Stimulated activated CD8-positive, alpha-beta memory T cell treated with anti-CD3 and anti-CD28 coated beads, Interleukin-4, amount 100 ng/mL, for 24 hours (primary cell): ENCODE results near the gene CUX1.
"Not testable (repeated sequence)": the region's sequence is repeated elsewhere in the genome, so short reads cannot be mapped to it uniquely, and the experiment has no call there.

Experiments
- DNase-seq: peaks from one replicate; pipeline ENCODE4 v3.0.0-alpha.2; 2020; ENCODE audit warnings: low read depth

The CUX1 gene

DNA sequence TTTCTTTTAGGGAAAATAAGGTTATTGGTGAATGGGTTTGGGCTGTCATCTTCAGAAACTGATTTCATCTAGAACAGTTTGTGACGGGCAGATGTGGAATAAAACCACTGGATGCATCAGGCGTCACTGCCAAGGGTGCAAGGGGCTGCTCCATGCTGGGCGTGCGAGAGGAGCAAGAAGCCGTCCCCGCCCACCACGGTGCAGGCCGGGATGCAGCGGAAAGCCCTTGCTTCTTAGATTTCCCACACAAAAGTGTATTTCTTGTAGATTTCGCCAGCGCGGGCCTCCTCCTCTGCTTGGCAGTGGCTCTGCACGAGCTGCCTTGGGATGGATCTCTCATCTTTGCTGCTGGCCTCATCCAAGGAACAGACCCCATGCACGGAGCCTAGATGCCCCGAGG lies 189.3 kb downstream of the CUX1 start:
- DNase-seq, result no peak

DNA sequence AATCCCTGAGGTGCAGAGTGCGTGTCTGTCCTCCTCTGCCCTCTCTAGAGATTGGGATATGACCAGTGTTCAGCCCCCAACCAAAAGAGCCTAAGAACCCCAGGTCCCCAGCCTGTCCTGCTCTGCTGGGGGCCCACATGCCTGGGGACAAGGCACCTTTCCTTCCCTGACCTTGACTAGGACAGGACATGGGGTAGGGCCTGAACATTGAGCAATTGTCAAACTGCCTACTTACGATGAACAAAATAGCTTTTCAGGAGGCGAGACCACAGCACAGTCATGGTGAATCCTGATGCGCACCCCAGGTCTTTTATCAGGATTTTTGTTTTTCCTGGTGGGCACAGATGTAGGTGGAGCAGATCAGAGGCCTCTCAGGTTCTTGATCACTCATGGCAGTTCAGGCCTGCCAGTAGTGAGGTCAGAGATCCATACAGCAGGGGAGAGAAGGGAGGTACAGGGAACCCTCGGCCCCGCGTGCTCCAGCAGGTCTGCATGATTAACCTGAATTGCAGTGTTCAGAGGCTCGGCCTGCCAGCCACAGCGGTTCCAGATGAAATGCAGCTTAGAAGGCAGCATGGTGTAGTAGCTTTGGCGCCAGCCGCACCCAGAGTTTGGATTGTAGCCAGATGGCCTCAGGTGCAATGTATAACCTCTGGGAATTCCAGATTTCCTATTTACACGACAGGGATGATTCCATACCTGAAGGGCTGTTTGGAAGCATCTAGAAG lies 191.3 kb downstream of the CUX1 start:
- DNase-seq, result no peak

DNA sequence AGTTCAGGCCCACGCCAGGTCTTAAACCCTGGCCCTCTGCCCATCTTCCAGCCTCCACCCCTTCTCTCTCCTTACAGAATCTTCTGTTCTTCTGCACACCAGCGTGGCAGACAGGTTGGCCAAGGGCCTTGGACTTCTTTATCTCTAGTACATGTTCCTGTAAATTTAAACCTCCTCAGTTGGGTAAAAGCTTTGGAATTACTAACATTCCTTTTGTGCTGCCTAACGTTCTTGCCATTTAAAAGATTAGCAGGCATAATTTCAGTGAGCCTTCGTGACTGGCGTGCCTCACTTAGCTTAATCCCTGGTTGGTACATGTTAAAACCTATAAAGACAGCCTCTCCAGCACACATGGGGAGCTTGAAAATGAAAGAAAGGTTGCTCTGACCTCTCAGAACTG lies 192.2 kb downstream of the CUX1 start:
- no peak for DNase-seq

DNA sequence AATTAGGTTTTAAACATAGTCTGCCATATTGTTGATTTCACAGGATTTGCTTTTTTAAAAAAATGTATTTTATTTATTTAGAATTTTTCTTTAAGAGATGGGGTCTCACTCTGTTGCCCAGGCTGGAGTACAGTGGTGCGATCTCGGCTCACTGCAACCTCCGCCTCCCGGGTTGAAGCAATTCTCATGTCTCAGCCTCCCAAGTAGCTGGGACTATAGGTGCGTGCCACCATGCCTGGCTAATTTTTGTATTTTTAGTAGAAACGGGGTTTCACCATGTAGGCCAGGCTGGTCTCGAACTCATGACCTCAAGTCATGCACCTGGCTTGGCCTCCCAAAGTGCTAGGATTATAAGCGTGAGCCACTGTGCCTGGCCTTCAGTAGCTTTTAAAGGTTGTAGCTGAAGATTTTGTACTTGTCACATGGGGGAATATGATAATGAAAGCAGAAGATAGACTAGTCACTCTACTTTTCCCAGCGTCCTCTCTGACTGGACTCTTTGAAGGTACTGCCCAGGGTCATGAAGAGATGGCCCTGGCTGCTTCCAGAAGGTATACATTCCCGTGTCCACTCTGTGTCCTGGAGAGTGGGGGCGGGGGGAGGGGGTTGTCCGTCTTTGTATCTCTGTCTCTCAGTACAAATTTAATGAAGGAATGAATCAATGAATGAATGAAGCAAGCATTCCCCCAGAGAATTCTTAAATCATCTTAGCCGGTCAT lies 194.8 kb downstream of the CUX1 start:
- not testable (repeated sequence) for DNase-seq

DNA sequence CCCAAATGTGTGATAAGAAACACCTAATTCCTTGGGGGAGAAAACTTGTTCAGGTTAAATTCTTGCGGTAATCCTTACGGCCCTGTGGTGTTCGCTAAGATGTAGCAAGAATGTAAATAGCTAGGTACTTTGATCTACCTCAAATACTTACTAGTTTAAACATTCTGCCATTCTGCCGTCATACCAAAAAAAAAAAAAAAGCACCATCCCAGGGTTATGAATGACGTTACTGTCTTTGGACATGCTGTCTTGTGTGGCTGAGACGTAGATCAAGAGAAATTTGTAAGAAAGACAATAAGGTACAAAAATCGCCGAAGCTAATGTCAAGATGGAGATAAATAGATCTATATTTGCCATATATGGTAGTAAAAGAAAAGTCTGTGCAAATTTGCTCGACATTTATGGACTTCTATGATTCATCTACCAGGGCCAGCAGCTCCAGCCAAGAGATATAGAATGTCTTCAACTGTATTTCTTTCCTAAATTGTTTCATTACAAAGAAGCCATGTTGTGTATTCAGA lies 195.6 kb downstream of the CUX1 start:
- no peak for DNase-seq

DNA sequence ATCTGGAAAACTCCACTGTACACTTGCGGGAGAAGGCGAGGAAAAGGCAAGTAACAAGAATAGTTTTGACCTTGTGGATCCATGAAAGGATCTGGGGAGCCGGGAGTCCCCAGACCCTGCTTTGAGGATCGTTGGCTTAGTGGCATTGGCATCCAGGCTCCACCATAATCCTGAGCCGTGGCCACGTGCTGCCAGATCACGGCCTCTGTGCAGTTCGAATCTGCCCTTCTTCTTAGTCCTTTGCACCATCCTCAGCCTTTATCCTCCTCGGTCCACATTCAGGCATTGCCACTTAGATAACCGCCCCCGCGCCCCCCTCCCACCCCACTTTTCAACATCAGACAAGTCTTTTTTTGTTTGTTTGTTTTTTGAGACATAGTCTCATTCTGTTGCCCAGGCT lies 201.4 kb downstream of the CUX1 start:
- DNase-seq, result no peak

DNA sequence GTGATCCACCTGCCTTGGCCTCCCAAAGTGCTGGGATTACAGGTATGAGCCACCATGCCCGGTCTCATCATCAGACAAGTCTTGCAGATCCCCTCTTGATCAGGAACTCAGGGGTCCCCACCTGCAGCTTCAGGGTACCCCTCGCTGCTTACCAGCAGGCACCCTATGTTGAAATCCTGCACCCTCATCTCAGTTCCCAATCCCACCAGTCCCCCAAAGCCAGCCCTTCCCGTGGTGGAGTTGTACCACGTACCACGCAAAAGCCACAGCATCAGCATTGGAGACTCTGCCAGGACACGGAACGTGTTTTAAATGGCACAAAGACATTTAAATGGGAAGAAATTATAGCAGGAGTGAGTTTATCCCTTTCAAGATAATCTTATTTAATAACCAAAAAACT lies 202.0 kb downstream of the CUX1 start:
- no peak for DNase-seq

DNA sequence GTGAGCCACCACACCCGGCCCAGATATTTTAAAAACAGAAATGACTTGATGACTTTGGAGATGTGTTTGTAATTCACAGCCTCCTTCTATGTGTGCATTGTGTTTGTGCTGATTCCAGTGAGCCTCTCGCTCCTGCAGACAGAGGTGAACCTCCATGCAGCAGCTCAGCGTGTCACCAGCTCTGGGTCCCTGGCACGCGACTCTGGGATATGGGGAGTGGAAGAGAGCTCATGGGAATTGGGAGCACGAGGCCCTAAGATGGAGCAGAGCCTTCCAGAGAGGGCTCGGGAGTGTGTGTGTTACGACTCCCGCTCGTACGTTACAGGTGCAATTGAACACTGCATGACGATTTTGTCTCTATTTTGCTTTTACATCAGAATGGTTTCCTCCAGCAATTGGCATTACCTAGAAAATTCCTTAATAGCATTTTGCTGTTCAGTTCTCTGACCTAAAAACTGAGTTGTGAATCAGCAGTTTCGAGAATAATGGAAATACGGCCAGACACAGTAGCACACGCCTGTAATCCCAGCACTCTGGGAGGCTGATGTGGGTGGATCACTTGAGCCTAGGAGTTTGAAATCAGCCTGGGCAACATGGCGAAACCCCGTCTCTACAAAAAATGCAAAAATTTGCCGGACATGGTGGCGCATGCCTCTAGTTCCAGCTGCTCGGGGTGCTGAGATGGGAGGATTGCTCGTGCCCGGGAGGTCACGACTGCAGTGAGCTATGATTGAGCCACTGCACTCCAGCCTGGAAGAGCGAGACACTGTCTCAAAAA lies 204.6 kb downstream of the CUX1 start:
- DNase-seq, result no peak

DNA sequence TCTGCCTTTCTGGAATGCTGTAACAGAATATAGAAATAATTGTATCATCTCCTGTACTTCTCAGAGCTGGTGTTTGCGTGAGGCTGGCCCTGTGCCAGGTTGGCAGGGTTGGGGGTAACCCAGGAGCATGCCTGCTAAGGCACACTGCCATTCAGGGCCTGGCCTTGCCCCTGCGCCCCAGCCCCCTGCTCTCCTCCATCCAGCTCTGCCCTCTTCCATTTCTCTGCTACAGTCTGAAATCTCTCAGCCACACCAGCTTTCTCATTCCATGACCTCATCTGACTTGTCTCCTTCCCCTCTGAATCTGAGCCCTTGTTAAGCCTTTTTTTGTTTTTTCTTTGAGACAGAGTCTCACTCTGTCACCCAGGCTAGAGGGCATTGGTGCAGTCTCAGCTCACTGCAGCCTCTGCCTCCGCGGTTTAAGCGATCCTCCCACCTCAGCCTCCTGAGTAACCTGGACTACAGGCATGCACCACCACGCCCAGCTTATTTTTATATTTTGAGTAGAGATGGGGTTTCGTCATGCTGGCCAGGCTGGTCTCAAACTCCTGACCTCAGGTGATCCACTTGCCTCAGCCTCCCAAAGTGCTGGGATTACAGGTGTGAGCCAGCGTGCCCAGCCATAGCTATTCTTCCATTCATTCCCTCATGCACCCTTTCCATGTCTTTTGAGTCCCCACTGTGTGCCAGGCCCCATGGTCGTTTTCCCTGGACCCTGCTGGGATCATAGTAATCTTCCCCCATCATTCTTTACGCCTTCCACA lies 206.8 kb downstream of the CUX1 start:
- no peak for DNase-seq

DNA sequence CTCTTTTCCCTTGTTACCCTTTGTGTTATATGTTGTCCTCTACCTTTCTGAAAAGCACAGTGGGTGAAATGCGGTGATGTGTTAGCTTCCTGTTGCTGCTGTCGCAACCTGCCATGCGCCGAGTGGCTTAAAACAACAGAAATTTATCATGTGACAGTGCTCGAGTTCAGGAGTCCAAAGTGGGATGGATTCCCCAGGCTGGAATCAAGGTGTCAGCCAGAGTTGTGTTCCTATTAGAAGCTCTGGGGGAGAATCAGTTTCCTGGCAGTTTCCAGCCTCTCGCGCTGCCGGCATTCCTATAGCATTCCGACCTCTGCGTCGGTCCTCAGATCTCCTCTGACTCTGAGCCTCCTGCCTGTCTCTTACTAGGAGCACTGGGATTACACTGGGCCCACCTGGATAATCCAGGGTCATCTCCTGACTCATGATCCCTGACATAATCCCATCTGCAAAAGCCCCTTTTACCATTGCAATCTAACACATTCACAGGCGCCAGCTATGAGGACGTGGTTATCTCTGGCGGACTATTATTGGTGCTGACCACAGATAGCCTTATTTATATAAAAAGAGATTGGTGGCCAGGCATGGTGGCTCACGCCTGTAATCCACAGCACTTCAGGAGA lies 207.5 kb downstream of the CUX1 start:
- no peak for DNase-seq

DNA sequence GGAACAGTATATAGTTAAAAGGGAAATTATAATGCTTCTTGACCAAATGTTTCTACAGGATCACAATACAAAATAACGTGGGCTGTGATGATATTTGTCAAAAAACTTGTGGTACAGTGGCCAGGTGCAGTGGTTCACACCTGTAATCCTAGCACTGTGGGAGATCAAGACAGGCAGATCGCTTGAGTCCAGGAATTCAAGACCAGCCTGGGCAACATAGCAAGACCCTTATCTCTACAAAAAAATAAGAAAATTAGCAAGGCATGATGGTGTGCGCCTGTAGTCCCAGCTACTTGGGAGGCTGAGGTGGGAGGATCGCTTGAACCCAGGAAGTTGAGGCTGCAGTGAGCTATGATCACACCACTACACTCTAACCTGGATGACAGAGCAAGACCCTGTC lies 208.4 kb downstream of the CUX1 start:
- DNase-seq, result not testable (repeated sequence)

DNA sequence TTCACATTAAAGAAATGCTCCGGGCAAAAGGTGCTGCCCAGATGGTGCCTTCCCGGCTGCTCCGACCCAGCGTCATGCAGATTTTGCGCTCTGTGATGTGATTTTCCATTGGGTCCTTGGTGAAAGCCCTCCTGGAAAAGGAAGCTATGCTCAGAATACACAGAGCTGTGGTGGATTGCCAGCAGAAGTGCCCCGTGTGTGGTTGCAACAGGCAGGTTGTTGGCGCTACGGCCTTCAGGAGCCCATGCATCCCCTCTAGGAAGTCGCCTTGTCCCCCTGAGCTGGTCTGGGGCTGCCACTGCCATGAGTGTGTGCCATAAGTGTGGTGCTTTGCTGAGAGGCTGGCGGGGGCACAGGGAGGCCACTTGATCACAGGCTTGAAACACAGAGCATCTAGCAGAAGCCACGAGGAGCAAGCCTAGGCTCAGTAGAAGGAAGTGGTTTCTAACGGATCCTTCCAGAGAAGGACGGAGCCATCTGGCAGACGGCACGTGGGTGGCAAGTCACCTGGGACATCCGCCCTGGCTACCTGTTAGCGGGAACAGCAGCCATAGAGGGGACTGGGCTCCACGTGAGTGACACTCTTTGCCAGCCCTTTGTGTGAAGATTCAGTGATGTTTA lies 210.9 kb downstream of the CUX1 start:
- DNase-seq, result no peak

DNA sequence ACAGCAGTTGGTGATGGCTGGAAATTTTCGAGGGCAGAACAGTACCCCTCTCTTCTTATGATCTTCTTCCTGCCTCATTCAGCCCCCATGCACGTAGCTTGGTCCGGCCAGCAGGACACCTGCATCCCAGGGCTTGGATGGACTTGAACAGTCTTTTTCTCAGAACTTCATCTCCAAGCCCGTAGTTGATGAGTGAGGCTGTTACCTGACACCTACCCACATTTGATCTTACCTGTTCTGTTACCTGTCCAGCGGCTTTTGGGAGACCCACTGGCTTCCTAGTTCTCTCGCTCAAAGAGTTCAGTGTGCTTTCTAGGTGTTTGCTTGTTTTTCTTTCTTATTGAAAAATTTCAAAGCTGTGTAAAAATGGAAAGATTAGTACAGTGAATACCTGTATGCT lies 212.2 kb downstream of the CUX1 start:
- no peak for DNase-seq

DNA sequence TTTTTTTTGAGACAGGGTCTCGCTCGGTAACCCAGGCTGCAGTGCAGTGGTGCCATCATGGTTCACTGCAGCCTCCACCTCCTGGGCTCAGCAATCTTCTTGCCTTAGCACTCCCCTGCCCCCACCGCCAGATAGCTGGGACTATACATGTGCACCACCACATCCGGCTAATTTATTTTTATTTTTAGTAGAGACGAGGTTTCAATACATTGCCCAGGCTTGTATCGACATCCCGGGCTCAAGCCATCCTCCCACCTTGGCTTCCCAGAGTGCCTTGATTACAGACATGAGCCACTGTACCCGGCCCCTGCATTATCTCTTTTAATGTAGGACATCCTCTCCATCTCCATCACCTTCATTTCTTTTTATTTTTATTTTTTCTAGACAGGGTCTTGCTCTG lies 213.3 kb downstream of the CUX1 start:
- DNase-seq, result no peak

DNA sequence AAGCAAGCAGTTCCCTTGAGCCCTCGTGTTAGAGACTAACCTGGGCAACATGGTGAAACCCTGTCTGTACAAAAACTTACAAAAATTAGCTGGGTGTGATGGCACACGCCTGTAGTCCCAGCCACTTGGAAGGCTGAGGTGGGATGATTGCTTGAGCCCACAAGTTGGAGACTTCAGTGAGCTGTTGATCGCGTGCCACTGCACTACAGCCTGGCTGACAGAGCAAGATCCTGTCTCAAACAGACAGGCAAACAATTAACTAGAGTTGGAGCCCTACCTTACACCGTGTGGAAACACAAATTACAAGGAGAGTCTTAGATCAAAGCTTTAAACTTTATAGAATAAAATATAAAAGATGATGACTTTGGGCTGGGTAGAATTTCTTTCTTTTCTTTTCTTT lies 219.5 kb downstream of the CUX1 start:
- no peak for DNase-seq

DNA sequence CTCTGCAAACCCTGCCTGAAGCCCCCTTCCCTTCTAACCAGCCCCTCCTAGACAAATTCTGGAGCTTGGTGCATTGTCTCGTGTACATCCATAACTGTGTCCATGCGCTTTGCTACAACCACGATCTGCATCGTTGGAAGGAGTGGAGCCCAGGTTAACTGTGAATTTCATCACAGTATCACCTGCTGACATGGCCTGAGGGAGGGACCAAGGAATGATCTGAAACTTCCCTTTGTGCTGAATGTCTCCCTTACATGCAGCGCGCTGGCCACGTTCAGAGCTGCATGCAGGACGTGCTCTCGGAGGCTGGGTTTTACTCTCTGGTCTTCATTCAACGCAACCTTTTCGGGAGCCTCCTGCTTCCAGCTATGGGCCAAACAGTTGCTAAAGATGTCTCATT lies 222.3 kb downstream of the CUX1 start:
- DNase-seq, result no peak

DNA sequence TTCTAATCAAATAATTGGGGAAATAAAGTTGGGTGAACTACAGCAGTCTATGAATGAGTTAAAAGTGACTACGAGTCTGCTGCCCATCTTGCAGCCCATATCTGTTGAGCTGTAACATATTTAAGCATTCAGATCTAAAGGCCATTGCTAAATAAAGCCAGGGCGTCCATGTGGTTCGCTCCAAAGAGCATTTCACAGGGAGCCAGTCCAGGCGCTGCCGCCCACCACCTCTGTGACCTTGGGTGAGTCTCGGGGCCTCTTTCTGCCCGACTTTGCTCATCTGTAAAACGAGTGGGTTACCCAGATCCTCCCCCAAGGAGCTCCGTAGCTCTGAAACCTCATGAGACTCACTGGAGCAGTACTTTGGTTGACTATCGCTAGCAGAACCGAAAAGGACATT lies 223.1 kb downstream of the CUX1 start:
- no peak for DNase-seq

DNA sequence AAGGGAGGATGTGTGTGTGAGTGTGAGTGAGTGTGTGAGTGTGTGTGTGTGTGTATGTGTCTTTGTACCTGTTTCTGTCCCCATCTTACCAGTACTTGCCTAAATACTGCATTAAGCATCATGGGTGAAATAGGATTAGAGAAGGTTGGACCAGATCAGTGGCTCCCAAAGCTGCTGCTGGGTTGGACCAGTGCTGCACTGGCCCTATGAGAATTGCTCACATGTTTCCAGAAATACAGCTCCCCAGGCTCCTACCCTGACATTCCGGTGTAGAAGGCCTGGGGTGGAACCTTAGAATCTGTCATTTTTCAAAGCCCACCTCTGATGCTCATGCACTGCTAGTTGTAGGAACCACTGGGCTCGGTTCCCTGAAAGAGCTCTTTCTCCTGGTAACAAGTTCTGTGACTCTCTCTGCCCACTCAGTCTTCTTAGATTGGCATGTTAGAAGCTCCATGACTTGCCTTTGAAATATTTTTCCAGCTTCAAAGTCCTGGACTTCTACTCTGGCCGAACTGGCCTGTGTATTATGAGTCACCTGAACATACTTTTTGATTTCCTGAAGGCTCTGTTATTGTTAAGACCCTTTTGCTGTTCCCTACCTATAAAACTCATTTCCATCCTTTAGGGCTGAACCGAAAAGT lies 224.7 kb downstream of the CUX1 start:
- DNase-seq, result no peak

DNA sequence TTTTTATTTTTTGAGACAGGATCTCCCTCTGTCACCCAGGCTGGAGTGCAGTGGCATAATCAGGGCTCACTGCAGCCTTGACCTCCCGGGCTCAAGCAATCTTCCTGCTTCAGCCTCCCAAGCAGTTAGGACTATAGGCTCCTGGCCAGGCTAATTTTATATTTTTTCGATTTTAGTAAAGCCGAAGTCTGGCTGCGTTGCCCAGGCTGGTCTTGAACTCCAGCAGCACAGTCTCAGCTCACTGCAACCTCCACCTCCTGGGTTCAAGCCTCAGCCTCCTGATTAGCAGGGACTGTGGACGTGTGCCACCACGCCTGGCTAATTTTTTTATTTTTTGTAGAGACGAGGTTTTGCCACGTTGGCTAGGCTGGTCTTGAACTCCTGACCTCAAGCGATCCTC lies 225.4 kb downstream of the CUX1 start:
- not testable (repeated sequence) for DNase-seq

DNA sequence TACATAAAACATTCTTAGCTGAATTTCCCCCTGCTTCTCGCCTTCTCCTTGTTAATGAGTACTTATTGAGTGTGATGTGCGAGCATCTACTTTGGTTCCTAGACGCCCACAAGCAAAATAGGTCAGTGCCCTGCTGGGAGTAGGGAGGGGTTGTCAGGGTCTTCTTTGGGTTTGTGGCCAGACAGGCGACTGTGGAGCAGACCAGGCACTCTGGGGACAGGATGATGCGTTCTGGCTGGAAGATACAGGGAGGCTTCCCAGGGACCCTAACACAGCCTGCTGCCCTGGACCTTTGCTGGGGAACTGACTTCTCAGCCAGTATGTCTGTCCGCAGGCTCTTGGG lies 227.2 kb downstream of the CUX1 start:
- DNase-seq, result no peak
